GM06990 (cell line): ENCODE data around the gene CALD1.

Experiments
- DNase-seq: peaks from one replicate; pipeline ENCODE4 v3.0.0-alpha.2; 2011; ENCODE audit not compliant: insufficient read length; ENCODE audit errors: extremely low read depth
- H3K27me3 ChIP-seq: replicated peaks from 2 replicates; pipeline ENCODE4 v1.6.0; 2011; ENCODE audit warnings: low read length; ENCODE audit not compliant: control insufficient read depth, insufficient read depth
- H3K36me3 ChIP-seq: 2 replicates; pipeline ENCODE4 v1.5.1; 2011; ENCODE audit warnings: low read length; ENCODE audit not compliant: control insufficient read depth, insufficient read depth
- H3K4me3 ChIP-seq: replicated peaks from 2 replicates; pipeline ENCODE4 v1.5.1; 2011; ENCODE audit warnings: low read depth, mild to moderate bottlenecking, control low read depth, low read length
- CTCF ChIP-seq: IDR thresholded peaks from 2 replicates; pipeline ENCODE4 v1.5.1; 2011; ENCODE audit warnings: low read length, control low read depth, mild to moderate bottlenecking, inconsistent platforms; ENCODE audit not compliant: insufficient read depth, poor library complexity, severe bottlenecking

Gene CALD1

GRCh38 chr7:134823400-134823799 lies 44.0 kb downstream of the CALD1 start:
- no peak for TF ChIP-seq CTCF
- no peak for DNase-seq
- Histone ChIP-seq H3K36me3 (no peaks in the 10 kb centered on the region), H3K4me3 (no peak overlapping the region), H3K27me3 (no peaks in the 10 kb centered on the region; the same call in 1 of the 2 replicates)

GRCh38 chr7:134825666-134826065 lies 46.2 kb downstream of the CALD1 start:
- Histone ChIP-seq H3K4me3 (no peak overlapping the region), H3K36me3 (no peaks in the 10 kb centered on the region), H3K27me3 (no peaks in the 10 kb centered on the region; the same call in 1 of the 2 replicates)
- DNase-seq = no peak
- TF ChIP-seq CTCF = no peak

- H3K27me3 ChIP-seq = no peaks in the 10 kb centered on the region; the same call in 1 of the 2 replicates
- TF ChIP-seq CTCF = no peak
- H3K4me3 ChIP-seq = no peak overlapping the region
- no peaks in the 10 kb centered on the region for H3K36me3 ChIP-seq
- no peak for DNase-seq
These were observed 46.7 kb downstream of the CALD1 start for GRCh38 chr7:134826105-134826504.

GRCh38 chr7:134827436-134827835 lies 48.0 kb downstream of the CALD1 start:
- no peaks in the 10 kb centered on the region; the same call in 1 of the 2 replicates for H3K27me3 ChIP-seq
- DNase-seq = no peak
- TF ChIP-seq CTCF = no peak
- H3K4me3 ChIP-seq = no peak overlapping the region
- no peaks in the 10 kb centered on the region for H3K36me3 ChIP-seq

- DNase-seq = no peak
- H3K27me3 ChIP-seq = no peaks in the 10 kb centered on the region; the same call in 1 of the 2 replicates
- no peak for TF ChIP-seq CTCF
- no peaks in the 10 kb centered on the region for H3K36me3 ChIP-seq
- H3K4me3 ChIP-seq = no peak overlapping the region
These were observed 48.5 kb downstream of the CALD1 start for GRCh38 chr7:134827889-134828288.

- DNase-seq = no peak
- Histone ChIP-seq H3K4me3 (no peak overlapping the region), H3K27me3 (no peaks in the 10 kb centered on the region; the same call in 1 of the 2 replicates), H3K36me3 (no peaks in the 10 kb centered on the region)
- TF ChIP-seq CTCF = no peak
These were observed 48.9 kb downstream of the CALD1 start for GRCh38 chr7:134828361-134828760.
